SK-N-SH treated with all-trans-retinoic acid at 6 μM for 48 hours (cell line): ENCODE results near the gene STIP1.
A peak's percentile ranks its signal among the peaks of the same experiment; 100 is the strongest.

ENCODE experiments used
- ATAC-seq: fragments of 200-7000 bp; cut with Tn5 transposase; 3 replicates; pipeline ENCODE4 v1.9.1; 2020; ENCODE audit warnings: mild to moderate bottlenecking, moderate library complexity
- ARNTL ChIP-seq: fragments of 450-650 bp; formaldehyde crosslinking; IDR thresholded peaks from 2 replicates; pipeline ENCODE4 v1.5.0; 2020; ENCODE audit warnings: low read depth, mild to moderate bottlenecking, moderate library complexity, borderline replicate concordance
- BACH2 ChIP-seq: fragments of 250-450 bp; sonication (Bioruptor Pico); IDR thresholded peaks from 2 replicates; pipeline ENCODE4 v1.9.0; 2021; ENCODE audit warnings: mild to moderate bottlenecking, borderline replicate concordance
- CSDC2 ChIP-seq: fragments of 250-450 bp; sonication (Bioruptor Pico); IDR thresholded peaks from 2 replicates; pipeline ENCODE4 v1.5.0; 2020; ENCODE audit warnings: mild to moderate bottlenecking, moderate library complexity
- CSRNP3 ChIP-seq: fragments of 250-450 bp; sonication (Bioruptor Pico); IDR thresholded peaks from 2 replicates; pipeline ENCODE4 v1.5.1; 2021; ENCODE audit warnings: mild to moderate bottlenecking, moderate library complexity
- ESRRG ChIP-seq: fragments of 250-450 bp; sonication (Bioruptor Pico); IDR thresholded peaks from 2 replicates; pipeline ENCODE4 v1.6.1; 2021; ENCODE audit warnings: mild to moderate bottlenecking
- GLIS3 ChIP-seq: fragments of 250-450 bp; sonication (Bioruptor Pico); IDR thresholded peaks from 2 replicates; pipeline ENCODE4 v1.5.0; 2020; ENCODE audit warnings: mild to moderate bottlenecking, moderate library complexity
- ISL1 ChIP-seq: fragments of 250-450 bp; sonication (Bioruptor Pico); IDR thresholded peaks from 2 replicates; pipeline ENCODE4 v2.1.2; 2022; ENCODE audit warnings: mild to moderate bottlenecking, moderate library complexity
- OSR1 ChIP-seq: fragments of 250-450 bp; sonication (Bioruptor Pico); IDR thresholded peaks from 2 replicates; pipeline ENCODE4 v1.8.0; 2022; ENCODE audit warnings: moderate library complexity, mild to moderate bottlenecking, inconsistent platforms
- PATZ1 ChIP-seq: fragments of 250-450 bp; sonication (Bioruptor Pico); IDR thresholded peaks from 2 replicates; pipeline ENCODE4 v1.8.0; 2020; ENCODE audit warnings: mild to moderate bottlenecking, moderate library complexity, borderline replicate concordance
- POU6F1 ChIP-seq: fragments of 250-450 bp; sonication (Bioruptor Pico); IDR thresholded peaks from 2 replicates; pipeline ENCODE4 v1.8.0; 2021; ENCODE audit warnings: low read depth, mild to moderate bottlenecking, moderate library complexity, borderline replicate concordance
- PPARA ChIP-seq: fragments of 250-450 bp; sonication (Bioruptor Pico); IDR thresholded peaks from 2 replicates; pipeline ENCODE4 v1.5.0; 2020; ENCODE audit warnings: mild to moderate bottlenecking, borderline replicate concordance
- RARB ChIP-seq: fragments of 250-450 bp; sonication (Bioruptor Pico); IDR thresholded peaks from 2 replicates; pipeline ENCODE4 v1.8.0; 2021; ENCODE audit warnings: mild to moderate bottlenecking, moderate library complexity
- SNAI2 ChIP-seq: fragments of 250-450 bp; sonication (Bioruptor Pico); IDR thresholded peaks from 2 replicates; pipeline ENCODE4 v1.5.0; 2020; ENCODE audit warnings: mild to moderate bottlenecking, moderate library complexity
- TCF4 ChIP-seq: fragments of 250-450 bp; sonication (Bioruptor Pico); IDR thresholded peaks from 2 replicates; pipeline ENCODE4 v1.8.0; 2021; ENCODE audit warnings: mild to moderate bottlenecking, moderate library complexity, borderline replicate concordance
- TOX ChIP-seq: fragments of 250-450 bp; sonication (Bioruptor Pico); IDR thresholded peaks from 2 replicates; pipeline ENCODE4 v1.8.0; 2021; ENCODE audit warnings: mild to moderate bottlenecking, moderate library complexity, borderline replicate concordance
- ZC3H10 ChIP-seq: fragments of 250-450 bp; sonication (Bioruptor Pico); IDR thresholded peaks from 2 replicates; pipeline ENCODE4 v1.5.1; 2021; ENCODE audit warnings: mild to moderate bottlenecking, moderate library complexity
- ZFP3 ChIP-seq: fragments of 250-450 bp; sonication (Bioruptor Pico); IDR thresholded peaks from 2 replicates; pipeline ENCODE4 v1.5.0; 2020; ENCODE audit warnings: mild to moderate bottlenecking, moderate library complexity
- ZNF565 ChIP-seq: fragments of 450-650 bp; formaldehyde crosslinking; conservative IDR thresholded peaks from 2 replicates; pipeline ENCODE4 v1.5.0; 2020; ENCODE audit warnings: low read depth, mild to moderate bottlenecking, moderate library complexity
- ZNF70 ChIP-seq: fragments of 450-650 bp; formaldehyde crosslinking; IDR thresholded peaks from 2 replicates; pipeline ENCODE4 v1.5.0; 2020; ENCODE audit warnings: mild to moderate bottlenecking, moderate library complexity
- ZNF8 ChIP-seq: fragments of 450-650 bp; formaldehyde crosslinking; IDR thresholded peaks from 2 replicates; pipeline ENCODE4 v1.5.0; 2020; ENCODE audit warnings: mild to moderate bottlenecking, moderate library complexity
- TF ChIP-seq, protein P1 (sequence below): fragments of 250-450 bp; sonication (Bioruptor Pico); IDR thresholded peaks from 2 replicates; pipeline ENCODE4 v1.5.1; 2020; ENCODE audit warnings: low read depth, mild to moderate bottlenecking, moderate library complexity
- TF ChIP-seq, protein P2 (sequence below): fragments of 250-450 bp; sonication (Bioruptor Pico); IDR thresholded peaks from 2 replicates; pipeline ENCODE4 v1.5.0; 2020; ENCODE audit warnings: mild to moderate bottlenecking, moderate library complexity

The STIP1 gene

DNA sequence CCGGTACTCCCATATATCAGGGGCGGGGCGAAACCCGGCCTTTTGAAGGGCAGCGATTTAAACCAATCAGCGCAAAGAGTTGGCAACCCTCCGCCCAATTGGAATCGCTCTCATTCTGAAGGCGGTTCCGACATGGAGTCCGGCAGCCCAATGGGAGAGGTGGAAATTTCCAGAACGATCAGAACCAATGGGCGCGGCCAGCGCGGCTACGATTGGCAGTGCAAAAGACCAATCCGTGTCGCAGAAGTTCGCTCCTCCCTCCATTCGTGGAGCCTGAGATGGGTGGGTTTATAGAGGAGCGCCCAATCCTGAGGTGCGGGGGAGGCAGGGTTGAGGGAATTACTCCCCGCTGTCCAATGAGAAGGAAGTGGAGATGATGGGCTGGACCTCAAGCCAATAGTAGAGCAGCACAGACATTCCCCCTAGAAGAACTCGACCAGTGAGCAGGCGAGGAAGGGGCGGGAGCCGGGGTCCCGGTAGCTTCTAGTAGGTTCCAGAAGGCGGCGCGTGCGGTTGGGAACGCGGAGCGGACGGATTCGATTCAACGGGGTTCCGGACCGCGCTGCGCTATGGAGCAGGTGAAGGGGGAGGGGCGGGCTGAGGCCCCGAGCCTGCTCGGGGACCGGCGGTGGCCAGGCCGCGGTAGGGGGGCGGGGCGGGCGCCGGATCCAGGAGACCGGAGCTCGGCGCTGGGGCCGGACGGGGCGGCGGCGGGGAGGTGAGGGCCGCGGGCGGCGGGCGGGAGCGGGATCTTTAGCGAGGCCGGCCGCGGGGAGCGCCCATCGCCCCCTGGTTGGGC lies at the start of gene STIP1:
TSS of gene STIP1 (plus strand) at position 479 of the 799 bp plus-strand sequence. CDS start at position 570, 91 bp downstream.
- peak; percentile 90 for ATAC-seq
- TF ChIP-seq ZNF565 (no peak), GLIS3 (CRISPR knock-in tag) (no peak), SNAI2 (CRISPR knock-in tag) (no peak), OSR1 (no peak), ZNF8 (CRISPR knock-in tag) (no peak), ISL1 (no peak), TOX (no peak), ZNF70 (CRISPR knock-in tag) (no peak), ARNTL (CRISPR knock-in tag) (no peak), PATZ1 (CRISPR knock-in tag) (no peak), ZC3H10 (no peak), BACH2 (CRISPR knock-in tag) (no peak), CSRNP3 (no peak), TCF4 (no peak), CSDC2 (CRISPR knock-in tag) (no peak), ESRRG (CRISPR knock-in tag) (no peak), RARB (CRISPR knock-in tag) (no peak), POU6F1 (CRISPR knock-in tag) (no peak)
- TF ChIP-seq, protein P1, sequence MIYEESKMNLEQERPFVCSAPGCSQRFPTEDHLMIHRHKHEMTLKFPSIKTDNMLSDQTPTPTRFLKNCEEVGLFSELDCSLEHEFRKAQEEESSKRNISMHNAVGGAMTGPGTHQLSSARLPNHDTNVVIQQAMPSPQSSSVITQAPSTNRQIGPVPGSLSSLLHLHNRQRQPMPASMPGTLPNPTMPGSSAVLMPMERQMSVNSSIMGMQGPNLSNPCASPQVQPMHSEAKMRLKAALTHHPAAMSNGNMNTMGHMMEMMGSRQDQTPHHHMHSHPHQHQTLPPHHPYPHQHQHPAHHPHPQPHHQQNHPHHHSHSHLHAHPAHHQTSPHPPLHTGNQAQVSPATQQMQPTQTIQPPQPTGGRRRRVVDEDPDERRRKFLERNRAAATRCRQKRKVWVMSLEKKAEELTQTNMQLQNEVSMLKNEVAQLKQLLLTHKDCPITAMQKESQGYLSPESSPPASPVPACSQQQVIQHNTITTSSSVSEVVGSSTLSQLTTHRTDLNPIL (CRISPR knock-in tag), result no peak
- TF ChIP-seq, protein P2, sequence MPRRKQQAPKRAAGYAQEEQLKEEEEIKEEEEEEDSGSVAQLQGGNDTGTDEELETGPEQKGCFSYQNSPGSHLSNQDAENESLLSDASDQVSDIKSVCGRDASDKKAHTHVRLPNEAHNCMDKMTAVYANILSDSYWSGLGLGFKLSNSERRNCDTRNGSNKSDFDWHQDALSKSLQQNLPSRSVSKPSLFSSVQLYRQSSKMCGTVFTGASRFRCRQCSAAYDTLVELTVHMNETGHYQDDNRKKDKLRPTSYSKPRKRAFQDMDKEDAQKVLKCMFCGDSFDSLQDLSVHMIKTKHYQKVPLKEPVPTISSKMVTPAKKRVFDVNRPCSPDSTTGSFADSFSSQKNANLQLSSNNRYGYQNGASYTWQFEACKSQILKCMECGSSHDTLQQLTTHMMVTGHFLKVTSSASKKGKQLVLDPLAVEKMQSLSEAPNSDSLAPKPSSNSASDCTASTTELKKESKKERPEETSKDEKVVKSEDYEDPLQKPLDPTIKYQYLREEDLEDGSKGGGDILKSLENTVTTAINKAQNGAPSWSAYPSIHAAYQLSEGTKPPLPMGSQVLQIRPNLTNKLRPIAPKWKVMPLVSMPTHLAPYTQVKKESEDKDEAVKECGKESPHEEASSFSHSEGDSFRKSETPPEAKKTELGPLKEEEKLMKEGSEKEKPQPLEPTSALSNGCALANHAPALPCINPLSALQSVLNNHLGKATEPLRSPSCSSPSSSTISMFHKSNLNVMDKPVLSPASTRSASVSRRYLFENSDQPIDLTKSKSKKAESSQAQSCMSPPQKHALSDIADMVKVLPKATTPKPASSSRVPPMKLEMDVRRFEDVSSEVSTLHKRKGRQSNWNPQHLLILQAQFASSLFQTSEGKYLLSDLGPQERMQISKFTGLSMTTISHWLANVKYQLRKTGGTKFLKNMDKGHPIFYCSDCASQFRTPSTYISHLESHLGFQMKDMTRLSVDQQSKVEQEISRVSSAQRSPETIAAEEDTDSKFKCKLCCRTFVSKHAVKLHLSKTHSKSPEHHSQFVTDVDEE (CRISPR knock-in tag), result no peak

GRCh38 chr11:64136765-64137441 lies 49.1 kb upstream of the STIP1 start:
- TF ChIP-seq ZC3H10 (no peak), GLIS3 (CRISPR knock-in tag) (no peak)
- TF ChIP-seq, all 23 proteins: peak for 0
- no peak for ATAC-seq

DNA sequence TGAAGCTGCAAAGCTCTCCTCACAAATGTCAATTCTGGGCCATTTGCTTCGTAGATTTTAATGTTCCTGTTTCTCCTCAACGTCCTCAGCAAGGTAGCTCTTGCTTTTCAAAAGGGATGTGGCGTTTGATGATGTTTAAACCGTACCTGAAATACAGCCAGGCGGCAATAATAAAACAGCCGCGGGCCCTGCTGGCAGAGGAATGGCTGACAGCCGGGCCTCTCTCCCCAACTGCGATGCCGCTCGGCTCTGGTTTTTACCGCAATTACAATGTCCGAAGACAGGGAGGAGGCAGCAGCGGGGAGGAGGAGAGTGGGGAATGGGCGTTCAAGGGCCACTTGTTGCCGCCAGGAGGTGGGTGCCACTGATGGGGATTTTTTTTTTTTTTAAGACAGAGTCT lies 47.6 kb upstream of the STIP1 start:
- ATAC-seq, result no peak
- TF ChIP-seq TOX, result no peak
- TF ChIP-seq ZNF70 (CRISPR knock-in tag), result no peak
- TF ChIP-seq ZFP3 (CRISPR knock-in tag), result no peak
- no peak for TF ChIP-seq RARB (CRISPR knock-in tag)
- TF ChIP-seq, protein P2 (CRISPR knock-in tag), result no peak
- TF ChIP-seq, protein P1 (CRISPR knock-in tag), result no peak
- TF ChIP-seq GLIS3 (CRISPR knock-in tag), result no peak
- TF ChIP-seq PPARA (CRISPR knock-in tag), result no peak
- no peak for TF ChIP-seq BACH2 (CRISPR knock-in tag)
- TF ChIP-seq CSDC2 (CRISPR knock-in tag), result no peak
- no peak for TF ChIP-seq ZNF8 (CRISPR knock-in tag)
- no peak for TF ChIP-seq OSR1
